Stimulated activated CD8-positive, alpha-beta memory T cell treated with anti-CD3 and anti-CD28 coated beads, Interleukin-4, amount 100 ng/mL, for 4 hours (primary cell): ENCODE data around the gene UBE2R2.
"Not testable (repeated sequence)": the region's sequence is repeated elsewhere in the genome, so short reads cannot be mapped to it uniquely, and the experiment has no call there.

Experiments
- DNase-seq, 2 donors: peaks; one replicate each; pipeline ENCODE4 v3.0.0-alpha.2; 2020; ENCODE audit warnings: low read depth in 2 of 2, low spot score in 1 of 2

The UBE2R2 gene

GRCh38 chr9:33798545-33798944, 18.4 kb upstream of the UBE2R2 start:
- DNase-seq, result no peak

GRCh38 chr9:33799928-33800704, 16.8 kb upstream of the UBE2R2 start:
- no peak for DNase-seq

GRCh38 chr9:33800886-33801285, 16.1 kb upstream of the UBE2R2 start:
- no peak for DNase-seq

GRCh38 chr9:33801943-33802500, 14.9 kb upstream of the UBE2R2 start:
- not testable (repeated sequence) for DNase-seq

GRCh38 chr9:33804196-33804595, 12.8 kb upstream of the UBE2R2 start:
- DNase-seq, result not testable (repeated sequence)

GRCh38 chr9:33807156-33807555, 9.8 kb upstream of the UBE2R2 start:
- DNase-seq, result not testable (repeated sequence)

GRCh38 chr9:33808979-33809322, 8.0 kb upstream of the UBE2R2 start:
- DNase-seq, result not testable (repeated sequence)

GRCh38 chr9:33809506-33809905, 7.5 kb upstream of the UBE2R2 start:
- no peak for DNase-seq

- DNase-seq, result no peak
Observed at GRCh38 chr9:33813712-33814641, 3.0 kb upstream of the UBE2R2 start.

GRCh38 chr9:33815781-33816180, 1.2 kb upstream of the UBE2R2 start:
- no peak for DNase-seq

- peak in 1 of 2 donors; percentile 7 for DNase-seq
Observed at GRCh38 chr9:33817327-33818166, 587 bp downstream of the UBE2R2 start.

GRCh38 chr9:33818167-33818846, 1.3 kb downstream of the UBE2R2 start:
- no peak for DNase-seq

GRCh38 chr9:33818847-33819500, 2.0 kb downstream of the UBE2R2 start:
- DNase-seq, result no peak

- no peak for DNase-seq
Observed at GRCh38 chr9:33820231-33820745, 3.3 kb downstream of the UBE2R2 start.

GRCh38 chr9:33823801-33824200, 6.8 kb downstream of the UBE2R2 start:
- DNase-seq, result no peak

GRCh38 chr9:33827285-33827684, 10.3 kb downstream of the UBE2R2 start:
- DNase-seq, result not testable (repeated sequence)

GRCh38 chr9:33829641-33830230, 12.8 kb downstream of the UBE2R2 start:
- not testable (repeated sequence) for DNase-seq

GRCh38 chr9:33835625-33836260, 18.8 kb downstream of the UBE2R2 start:
- DNase-seq, result no peak

- DNase-seq, result not testable (repeated sequence)
Observed at GRCh38 chr9:33836261-33836660, 19.3 kb downstream of the UBE2R2 start.
